HepG2 (cell line): Measurements from ENCODE around the gene BAHCC1. TPM values are rescaled to one million over a fixed set of nuclear protein-coding genes. Genes with fewer than 3 reads are reported as not detected.

ENCODE experiments used
- ARID4A ChIP-seq: sonication (generic); formaldehyde crosslinking; IDR thresholded peaks from 2 replicates; pipeline ENCODE4 v1.5.0; 2020; ENCODE audit warnings: mild to moderate bottlenecking, missing genetic modification reagents, borderline replicate concordance
- ARNT ChIP-seq: fragments of 450-650 bp; IDR thresholded peaks from 2 replicates; pipeline ENCODE4 v1.6.1; 2017
- ATF4 ChIP-seq, 2 experiments: fragments of 450-650 bp in 1 of 2; sonication (generic) in 1 of 2; formaldehyde crosslinking; IDR thresholded peaks; 2 replicates each; pipeline versions ENCODE4 v1.5.0 to v1.8.0; 2020 to 2022; ENCODE audit warnings: mild to moderate bottlenecking in 1 of 2, missing genetic modification reagents in 1 of 2
- HDAC6 ChIP-seq: fragments of 200-600 bp; sonication (generic); IDR thresholded peaks from 2 replicates; pipeline ENCODE4 v1.7.0; 2017; ENCODE audit warnings: mild to moderate bottlenecking, antibody characterized with exemption, low read length, low read depth
- KMT2A ChIP-seq: sonication (generic); formaldehyde crosslinking; IDR thresholded peaks from 2 replicates; pipeline ENCODE4 v1.4.0; 2020; ENCODE audit warnings: missing genetic modification reagents
- MED13 ChIP-seq: sonication (generic); formaldehyde crosslinking; IDR thresholded peaks from 2 replicates; pipeline ENCODE4 v1.5.0; 2020; ENCODE audit warnings: missing genetic modification reagents
- MTF1 ChIP-seq: sonication (generic); formaldehyde crosslinking; IDR thresholded peaks from 2 replicates; pipeline ENCODE4 v1.5.0; 2020; ENCODE audit warnings: missing genetic modification reagents
- NR0B2 ChIP-seq: sonication (generic); formaldehyde crosslinking; IDR thresholded peaks from 2 replicates; pipeline ENCODE4 v1.4.0; 2020; ENCODE audit warnings: mild to moderate bottlenecking, missing genetic modification reagents
- REST ChIP-seq, 2 experiments: IDR thresholded peaks; 2 replicates each; pipeline ENCODE4 v1.6.1; 2011 to 2012; ENCODE audit warnings: low read length in 2 of 2, borderline replicate concordance in 1 of 2, low read depth in 1 of 2, mild to moderate bottlenecking in 1 of 2, moderate library complexity in 1 of 2
- TBX2 ChIP-seq: sonication (generic); formaldehyde crosslinking; IDR thresholded peaks from 2 replicates; pipeline ENCODE4 v1.5.0; 2020; ENCODE audit warnings: missing genetic modification reagents, mild to moderate bottlenecking, borderline replicate concordance
- YEATS2 ChIP-seq: sonication (generic); formaldehyde crosslinking; IDR thresholded peaks from 2 replicates; pipeline ENCODE4 v1.4.0; 2020; ENCODE audit warnings: missing genetic modification reagents, borderline replicate concordance
- ZBTB39 ChIP-seq: sonication (generic); formaldehyde crosslinking; IDR thresholded peaks from 2 replicates; pipeline ENCODE4 v1.5.0; 2020; ENCODE audit warnings: missing genetic modification reagents
- ZFP90 ChIP-seq: sonication (generic); formaldehyde crosslinking; IDR thresholded peaks from 2 replicates; pipeline ENCODE4 v1.8.0; 2022; ENCODE audit warnings: missing genetic modification reagents, mild to moderate bottlenecking, inconsistent platforms, borderline replicate concordance
- ZNF20 ChIP-seq: sonication (generic); formaldehyde crosslinking; IDR thresholded peaks from 2 replicates; pipeline ENCODE4 v1.4.0; 2020; ENCODE audit warnings: mild to moderate bottlenecking, moderate library complexity, missing genetic modification reagents
- ZNF652 ChIP-seq: IDR thresholded peaks from 2 replicates; pipeline ENCODE4 v1.6.1; 2016; ENCODE audit warnings: low read depth, borderline replicate concordance
- ZNF780A ChIP-seq: sonication (generic); formaldehyde crosslinking; IDR thresholded peaks from 2 replicates; pipeline ENCODE4 v1.8.0; 2022; ENCODE audit warnings: mild to moderate bottlenecking, missing genetic modification reagents, moderate library complexity
- polyA plus RNA-seq, 8 experiments: library from polyadenylated mRNA; depleted of rRNA in 3 of 8; stranded (reverse) in 7 of 8; unstranded in 1 of 8; fragments of >200 nt; fragmentation: Illumina TruSeq in 4 of 8; extraction: Trizol in 4 of 8; gene quantifications; 2 replicates each; pipeline versions ENCODE4 v1.2.1 to v1.2.3, GENCODE V29; 2011 to 2016; ENCODE audit warnings: low read depth in 4 of 8, missing spikeins in 1 of 8, mixed read lengths in 1 of 8; ENCODE audit not compliant: insufficient read depth in 1 of 8
- total RNA-seq, 5 experiments: library from RNA; depleted of rRNA; stranded (reverse); fragments of >200 nt; fragmentation: Illumina TruSeq; extraction: Trizol; gene quantifications; 2 replicates each; pipeline ENCODE4 v1.2.3, GENCODE V29; 2016; ENCODE audit warnings: low read depth in 1 of 5

BAHCC1 gene
- total and polyA plus RNA-seq, 2 of the 13 experiments (the other 11 are each of a cell fraction or from before 2014, with no cell fraction given), result 1.4 to 1.7 TPM

GRCh38 chr17:81511804-81512561 lies 116.7 kb downstream of the BAHCC1 start (continued):
- no peak for TF ChIP-seq REST (IDR thresholded peaks at IDR 0.05; ENCODE audit: borderline replicate concordance in 1 of 2, low read depth in 1 of 2, low read length in 2 of 2)
- no peak for TF ChIP-seq ZNF652 (CRISPR knock-in tag)
- peak; percentile 51; the same call in 1 of the 2 replicates for TF ChIP-seq ZBTB39 (CRISPR knock-in tag)
- 0 out of 2 replicates have a peak, but pooled peaks have one; percentile 10 for TF ChIP-seq MTF1 (CRISPR knock-in tag)
- TF ChIP-seq ZFP90 (CRISPR knock-in tag), result 0 out of 2 replicates have a peak, but pooled peaks have one; percentile 25
- TF ChIP-seq ARID4A (CRISPR knock-in tag), result peak; percentile 42; the same call in 1 of the 2 replicates
- TF ChIP-seq MED13 (CRISPR knock-in tag), result no peak; the same call in 1 of the 2 replicates
- 0 out of 2 replicates have a peak, but pooled peaks have one; percentile 42 for TF ChIP-seq NR0B2 (CRISPR knock-in tag)
- TF ChIP-seq ZNF780A, result peak; percentile 87
- 0 out of 2 replicates have a peak, but pooled peaks have one; percentile 47 for TF ChIP-seq HDAC6
- 0 out of 2 replicates have a peak, but pooled peaks have one; percentile 22 for TF ChIP-seq KMT2A (CRISPR knock-in tag)
- no peak for TF ChIP-seq ARNT
- TF ChIP-seq YEATS2, result no peak
- TF ChIP-seq ATF4 (CRISPR knock-in tag; IDR thresholded peaks at IDR 0.05), result no peak
- 0 out of 2 replicates have a peak, but pooled peaks have one; percentile 27 for TF ChIP-seq TBX2 (CRISPR knock-in tag)
- TF ChIP-seq ZNF20 (CRISPR knock-in tag), result no peak
